DOHH2 (cell line): ENCODE measurements around the gene POLA2.

Experiments used
- H3F3A ChIP-seq: fragments of 200-600 bp; sonication (generic), shearing (Covaris generic); 2 replicates; pipeline ENCODE4 v1.6.0; 2016; ENCODE audit warnings: antibody characterized with exemption, mild to moderate bottlenecking; ENCODE audit not compliant: control insufficient read depth, insufficient read depth
- H3K27ac ChIP-seq: fragments of 200-600 bp; sonication (generic); 2 replicates; pipeline ENCODE4 v1.5.1; 2014; ENCODE audit warnings: low read depth, mild to moderate bottlenecking, low read length, moderate library complexity
- H3K27me3 ChIP-seq: fragments of 200-600 bp; sonication (generic); 2 replicates; pipeline ENCODE4 v1.6.1; 2014; ENCODE audit warnings: mild to moderate bottlenecking, low read length, mixed read lengths; ENCODE audit not compliant: control insufficient read depth
- H3K36me3 ChIP-seq: fragments of 200-600 bp; sonication (generic); 2 replicates; pipeline ENCODE4 v1.6.1; 2014; ENCODE audit warnings: mild to moderate bottlenecking, low read length, moderate library complexity, mixed read lengths; ENCODE audit not compliant: control insufficient read depth
- H3K4me1 ChIP-seq: fragments of 200-600 bp; sonication (generic); 2 replicates; pipeline ENCODE4 v1.6.1; 2014; ENCODE audit warnings: mild to moderate bottlenecking, low read length, mixed read lengths; ENCODE audit not compliant: control insufficient read depth
- H3K4me2 ChIP-seq: fragments of 200-600 bp; sonication (generic); 2 replicates; pipeline ENCODE4 v1.6.0; 2014; ENCODE audit warnings: mild to moderate bottlenecking, low read length, moderate library complexity
- H3K4me3 ChIP-seq: fragments of 200-600 bp; sonication (generic); 2 replicates; pipeline ENCODE4 v1.5.1; 2014; ENCODE audit warnings: mild to moderate bottlenecking, low read length, mixed read lengths
- H3K79me2 ChIP-seq: fragments of 200-600 bp; sonication (generic); 2 replicates; pipeline ENCODE4 v1.6.1; 2014; ENCODE audit warnings: mild to moderate bottlenecking, low read length, mixed read lengths; ENCODE audit not compliant: control insufficient read depth
- H3K9me2 ChIP-seq: fragments of 200-600 bp; sonication (generic); replicated peaks from 2 replicates; pipeline ENCODE4 v1.6.1; 2014; ENCODE audit warnings: mild to moderate bottlenecking, low read length, mixed read lengths; ENCODE audit not compliant: control insufficient read depth
- H3K9me3 ChIP-seq: fragments of 200-600 bp; sonication (generic); 2 replicates; pipeline ENCODE4 v1.6.1; 2014; ENCODE audit warnings: antibody characterized with exemption, low read length, mixed read lengths; ENCODE audit not compliant: control insufficient read depth, insufficient read depth
- H4K20me1 ChIP-seq: fragments of 200-600 bp; sonication (generic); 2 replicates; pipeline ENCODE4 v1.6.0; 2014; ENCODE audit warnings: low read depth, mild to moderate bottlenecking, antibody characterized with exemption, low read length, moderate library complexity; ENCODE audit not compliant: control insufficient read depth, insufficient read depth
- CTCF ChIP-seq: fragments of 200-600 bp; sonication (generic); IDR thresholded peaks from one replicate; pipeline ENCODE4 v1.5.1; 2014; ENCODE audit warnings: antibody characterized with exemption, mild to moderate bottlenecking, low read depth, low read length; ENCODE audit not compliant: poor library complexity, severe bottlenecking
- EZH2phosphoT487 ChIP-seq: fragments of 200-600 bp; sonication (generic); IDR thresholded peaks from 2 replicates; pipeline ENCODE4 v1.6.1; 2017; ENCODE audit warnings: borderline replicate concordance, mild to moderate bottlenecking, antibody characterized with exemption, low read length, moderate library complexity, mixed read lengths

POLA2 gene

GRCh38 chr11:65338676-65339075, 76.9 kb downstream of the POLA2 start:
- Histone ChIP-seq H3K9me3 (no peaks in the 10 kb centered on the region), H3K4me3 (no peak overlapping the region), H4K20me1 (peaks cover 14% of the 10 kb centered on the region; the same call in 1 of the 2 replicates), H3K4me1 (peaks cover 12% of the 10 kb centered on the region), H3K27me3 (no peaks in the 10 kb centered on the region), H3K36me3 (peaks cover 72% of the 10 kb centered on the region), H3K4me2 (no peak overlapping the region), H3K27ac (no peak overlapping the region), H3F3A (no peaks in the 10 kb centered on the region), H3K79me2 (peaks cover 68% of the 10 kb centered on the region), H3K9me2 (no peaks in the 10 kb centered on the region)
- TF ChIP-seq EZH2phosphoT487: no peak
- TF ChIP-seq CTCF: no peak

GRCh38 chr11:65340226-65340625, 78.5 kb downstream of the POLA2 start:
- Histone ChIP-seq H3K79me2 (peaks cover 52% of the 10 kb centered on the region), H3K36me3 (peaks cover 80% of the 10 kb centered on the region), H3K9me3 (no peaks in the 10 kb centered on the region), H4K20me1 (peaks cover 8% of the 10 kb centered on the region; the same call in 1 of the 2 replicates), H3K9me2 (no peaks in the 10 kb centered on the region), H3K4me2 (no peak overlapping the region), H3F3A (no peaks in the 10 kb centered on the region), H3K27me3 (no peaks in the 10 kb centered on the region), H3K27ac (no peak overlapping the region), H3K4me1 (peaks cover 4% of the 10 kb centered on the region), H3K4me3 (no peak overlapping the region)
- no peak for TF ChIP-seq CTCF
- TF ChIP-seq EZH2phosphoT487: no peak

GRCh38 chr11:65341856-65342255, 80.1 kb downstream of the POLA2 start:
- H3K4me3 ChIP-seq: no peak overlapping the region
- H3K9me3 ChIP-seq: no peaks in the 10 kb centered on the region
- H3K36me3 ChIP-seq: peaks cover 83% of the 10 kb centered on the region
- peaks cover 36% of the 10 kb centered on the region for H3K79me2 ChIP-seq
- no peaks in the 10 kb centered on the region for H3K9me2 ChIP-seq
- TF ChIP-seq EZH2phosphoT487: no peak
- no peak for TF ChIP-seq CTCF
- H4K20me1 ChIP-seq: no peaks in the 10 kb centered on the region
- no peaks in the 10 kb centered on the region for H3K27me3 ChIP-seq
- H3F3A ChIP-seq: no peaks in the 10 kb centered on the region
- no peak overlapping the region for H3K4me2 ChIP-seq
- no peak overlapping the region for H3K27ac ChIP-seq
- no peaks in the 10 kb centered on the region for H3K4me1 ChIP-seq
